PC-9 (cell line): ENCODE results near the gene SSH3. TPM values are rescaled to one million over a fixed set of nuclear protein-coding genes. Genes with fewer than 3 reads are reported as not detected.

Experiments used
- BruUV-seq: library from RNA; stranded (reverse); fragments of 400-500 nt; replicated peaks from 2 replicates; lab custom pipeline; 2021; lab: Mats Ljungman, UMichigan
- CTCF ChIA-PET: fragments of 300-600 bp; sonication (Branson Sonifier 250); formaldehyde crosslinking; loops from one replicate; lab custom pipeline; 2022; ENCODE audit warnings: antibody characterized with exemption; lab: Charles Lee
- POLR2A ChIA-PET: fragments of 300-600 bp; sonication (Branson Sonifier 250); formaldehyde crosslinking; loops from one replicate; lab custom pipeline; 2022; ENCODE audit warnings: antibody characterized with exemption; ENCODE audit not compliant: unreplicated experiment; lab: Charles Lee
- DNase-seq, 2 experiments: peaks; one replicate each; pipeline versions ENCODE4 v3.0.0 to v3.0.0-alpha.2; 2015 to 2022; ENCODE audit warnings: mixed read lengths in 1 of 2
- H2AFZ ChIP-seq: fragments of 200-600 bp; sonication (generic); 2 replicates; pipeline ENCODE4 v1.8.1; 2017; ENCODE audit warnings: antibody characterized with exemption
- H3F3A ChIP-seq: fragments of 200-600 bp; sonication (generic); 2 replicates; pipeline ENCODE4 v1.8.1; 2017; ENCODE audit warnings: antibody characterized with exemption, mild to moderate bottlenecking, low read depth; ENCODE audit not compliant: insufficient read depth
- H3K27ac ChIP-seq: fragments of 200-600 bp; sonication (generic); 2 replicates; pipeline ENCODE4 v1.6.1; 2016; ENCODE audit warnings: mixed run types
- H3K27me3 ChIP-seq: fragments of 200-600 bp; sonication (generic); 2 replicates; pipeline ENCODE4 v1.6.1; 2016; ENCODE audit warnings: low read depth, mixed run types; ENCODE audit not compliant: insufficient read depth
- H3K36me3 ChIP-seq: fragments of 200-600 bp; sonication (generic); 2 replicates; pipeline ENCODE4 v1.6.1; 2016; ENCODE audit warnings: low read depth, mixed run types
- H3K4me1 ChIP-seq: fragments of 200-600 bp; sonication (generic); replicated peaks from 2 replicates; pipeline ENCODE4 v1.6.1; 2016; ENCODE audit warnings: mixed run types; ENCODE audit not compliant: insufficient read depth
- H3K4me2 ChIP-seq: fragments of 200-600 bp; sonication (generic); 2 replicates; pipeline ENCODE4 v1.6.1; 2017; ENCODE audit warnings: mixed run types
- H3K4me3 ChIP-seq: fragments of 200-600 bp; sonication (generic); 2 replicates; pipeline ENCODE4 v1.6.1; 2016; ENCODE audit warnings: mixed run types
- H3K79me2 ChIP-seq: fragments of 200-600 bp; sonication (generic); 2 replicates; pipeline ENCODE4 v1.6.1; 2017; ENCODE audit warnings: low read depth, mixed run types
- H3K9me2 ChIP-seq: fragments of 200-600 bp; sonication (generic); 2 replicates; pipeline ENCODE4 v1.8.1; 2017; ENCODE audit warnings: mild to moderate bottlenecking; ENCODE audit not compliant: insufficient read depth
- H3K9me3 ChIP-seq: fragments of 200-600 bp; sonication (generic); 2 replicates; pipeline ENCODE4 v1.8.1; 2016; ENCODE audit warnings: low read depth; ENCODE audit not compliant: insufficient read depth
- H4K20me1 ChIP-seq: fragments of 200-600 bp; sonication (generic); 2 replicates; pipeline ENCODE4 v1.8.1; 2017; ENCODE audit not compliant: insufficient read depth
- EZH2 ChIP-seq: fragments of 200-600 bp; sonication (generic); IDR thresholded peaks from 2 replicates; pipeline ENCODE4 v1.8.0; 2017; ENCODE audit warnings: antibody characterized with exemption, low read depth
- intact Hi-C: fragments of 100-400 bp; cut with micrococcal nuclease; formaldehyde crosslinking; loops from one replicate; pipeline ENCODE4 v1.10.0; 2022; ENCODE audit not compliant: unreplicated experiment
- total RNA-seq: library from RNA; stranded (reverse); gene quantifications from 2 replicates; pipeline ENCODE4 v1.2.3, GENCODE V29; 2021
- TF ChIP-seq, protein P1 (sequence below): fragments of 200-600 bp; sonication (generic); conservative IDR thresholded peaks from 2 replicates; pipeline ENCODE4 v1.6.1; 2017; ENCODE audit warnings: mixed run types, antibody characterized with exemption, mild to moderate bottlenecking, moderate library complexity

SSH3 gene
- total RNA-seq, 1 experiment from 2014 or later = 124 TPM

GRCh38 chr11:67320011-67320410 is 16.7 kb downstream of the SSH3 start:
- no peak for TF ChIP-seq EZH2
- TF ChIP-seq, protein P1, sequence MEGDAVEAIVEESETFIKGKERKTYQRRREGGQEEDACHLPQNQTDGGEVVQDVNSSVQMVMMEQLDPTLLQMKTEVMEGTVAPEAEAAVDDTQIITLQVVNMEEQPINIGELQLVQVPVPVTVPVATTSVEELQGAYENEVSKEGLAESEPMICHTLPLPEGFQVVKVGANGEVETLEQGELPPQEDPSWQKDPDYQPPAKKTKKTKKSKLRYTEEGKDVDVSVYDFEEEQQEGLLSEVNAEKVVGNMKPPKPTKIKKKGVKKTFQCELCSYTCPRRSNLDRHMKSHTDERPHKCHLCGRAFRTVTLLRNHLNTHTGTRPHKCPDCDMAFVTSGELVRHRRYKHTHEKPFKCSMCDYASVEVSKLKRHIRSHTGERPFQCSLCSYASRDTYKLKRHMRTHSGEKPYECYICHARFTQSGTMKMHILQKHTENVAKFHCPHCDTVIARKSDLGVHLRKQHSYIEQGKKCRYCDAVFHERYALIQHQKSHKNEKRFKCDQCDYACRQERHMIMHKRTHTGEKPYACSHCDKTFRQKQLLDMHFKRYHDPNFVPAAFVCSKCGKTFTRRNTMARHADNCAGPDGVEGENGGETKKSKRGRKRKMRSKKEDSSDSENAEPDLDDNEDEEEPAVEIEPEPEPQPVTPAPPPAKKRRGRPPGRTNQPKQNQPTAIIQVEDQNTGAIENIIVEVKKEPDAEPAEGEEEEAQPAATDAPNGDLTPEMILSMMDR = no peak
- Histone ChIP-seq H3K27me3 (no peaks in the 10 kb centered on the region), H3K79me2 (peaks cover 30% of the 10 kb centered on the region), H3K36me3 (no peaks in the 10 kb centered on the region), H3F3A (peaks cover 25% of the 10 kb centered on the region; the same call in 1 of the 2 replicates), H4K20me1 (no peaks in the 10 kb centered on the region), H3K4me3 (no peak overlapping the region), H3K27ac (no peak overlapping the region), H3K4me2 (no peak overlapping the region; the same call in 1 of the 2 replicates), H3K9me2 (no peaks in the 10 kb centered on the region), H3K9me3 (no peaks in the 10 kb centered on the region), H3K4me1 (peaks cover 17% of the 10 kb centered on the region), H2AFZ (no peak overlapping the region)
- no TSS peak for BruUV-seq
- no peak for DNase-seq
- intact Hi-C loops = no loop called here
- ChIA-PET POLR2A (no interaction called here), CTCF (interaction anchor here (0.6 to 0.8 kb wide), 2 partner anchors 26 to 1098 kb away, joined by 3 to 4 read pairs; no protein-coding TSS in a partner anchor)

DNA sequence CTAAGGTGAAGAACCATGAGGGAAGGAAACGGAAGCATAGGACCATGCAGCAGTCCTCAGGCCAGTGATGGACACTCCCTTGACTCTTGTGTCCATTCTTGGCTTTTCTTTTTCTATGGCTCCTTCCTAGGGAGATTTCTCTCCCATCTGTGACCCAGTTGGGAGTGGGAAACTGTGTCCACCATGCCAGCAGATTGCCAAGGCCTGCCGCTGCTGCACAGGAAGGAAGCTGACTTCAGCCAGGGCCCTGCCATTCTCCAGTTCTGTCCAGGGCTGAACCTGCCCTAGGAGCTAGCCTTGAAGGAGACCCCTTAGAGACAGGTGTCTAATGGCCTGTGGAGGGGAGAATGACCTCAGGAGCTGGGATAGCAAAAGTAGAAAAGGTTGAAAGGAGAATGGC is 17.4 kb downstream of the SSH3 start:
- Histone ChIP-seq H4K20me1 (no peaks in the 10 kb centered on the region), H3K9me2 (no peaks in the 10 kb centered on the region), H3K79me2 (peaks cover 30% of the 10 kb centered on the region), H3K4me1 (peaks cover 15% of the 10 kb centered on the region), H3K9me3 (no peaks in the 10 kb centered on the region), H3K27me3 (no peaks in the 10 kb centered on the region), H3K4me3 (no peak overlapping the region), H3K4me2 (no peak overlapping the region), H3F3A (peaks cover 21% of the 10 kb centered on the region; the same call in 1 of the 2 replicates), H2AFZ (no peak overlapping the region), H3K27ac (no peak overlapping the region), H3K36me3 (no peaks in the 10 kb centered on the region)
- ChIA-PET CTCF (interaction anchor here (0.6 to 0.8 kb wide), 2 partner anchors 26 to 1098 kb away, joined by 3 to 4 read pairs; no protein-coding TSS in a partner anchor), POLR2A (no interaction called here)
- no peak for TF ChIP-seq EZH2
- TF ChIP-seq, protein P1 = no peak
- BruUV-seq = no TSS peak
- DNase-seq = no peak
- intact Hi-C loops = no loop called here

DNA sequence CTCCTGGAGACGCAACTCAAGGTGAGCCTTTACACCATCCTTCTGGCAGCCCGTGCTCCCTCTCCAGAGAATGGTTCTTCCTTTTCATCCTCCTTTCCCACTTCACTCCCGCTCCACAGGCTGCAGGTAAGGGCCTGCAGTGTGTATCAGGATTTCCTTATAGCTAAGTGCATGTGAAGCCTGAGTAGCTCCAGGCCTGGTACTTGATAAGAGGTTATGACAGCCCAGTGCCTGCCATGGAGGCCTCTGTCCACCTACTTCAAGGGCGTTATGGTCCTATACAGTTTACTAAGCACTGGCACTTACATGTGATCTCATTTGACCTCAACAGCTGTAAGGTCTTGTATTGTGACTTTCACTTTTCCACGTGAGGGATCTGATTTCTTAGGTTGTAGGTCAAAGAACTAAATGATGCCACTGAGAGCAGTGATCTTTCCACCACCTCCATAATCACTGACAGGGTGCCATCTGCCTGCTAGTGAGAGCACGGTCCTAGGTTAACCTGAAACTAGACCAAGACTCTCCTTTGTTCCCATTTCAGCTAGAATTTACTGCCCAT is 18.1 kb downstream of the SSH3 start:
- H4K20me1 ChIP-seq = no peaks in the 10 kb centered on the region
- ChIA-PET POLR2A (interaction anchor here (0.5 kb wide), 1 partner anchor 17 kb away, joined by 5 read pairs; no protein-coding TSS in a partner anchor), CTCF (interaction anchor here (0.5 kb wide), 1 partner anchor 69 kb away, joined by 14 read pairs; no protein-coding TSS in a partner anchor)
- H3K27me3 ChIP-seq = no peaks in the 10 kb centered on the region
- no peak for TF ChIP-seq EZH2
- TF ChIP-seq, protein P1 = no peak
- intact Hi-C loops = no loop called here
- no peaks in the 10 kb centered on the region for H3K36me3 ChIP-seq
- H3K4me1 ChIP-seq = peaks cover 12% of the 10 kb centered on the region
- H3K27ac ChIP-seq = no peak overlapping the region
- no peaks in the 10 kb centered on the region for H3K9me2 ChIP-seq
- no peak for DNase-seq
- no peaks in the 10 kb centered on the region for H3K9me3 ChIP-seq
- H2AFZ ChIP-seq = no peak overlapping the region
- H3K4me3 ChIP-seq = no peak overlapping the region
- H3F3A ChIP-seq = peaks cover 27% of the 10 kb centered on the region; the same call in 1 of the 2 replicates
- H3K79me2 ChIP-seq = peaks cover 30% of the 10 kb centered on the region
- H3K4me2 ChIP-seq = no peak overlapping the region
- BruUV-seq = no TSS peak
